Nephron (organoid): ENCODE results near the gene DRC3.
A peak's percentile ranks its signal among the peaks of the same experiment; 100 is the strongest.

Experiments used
- H3K27ac Mint-ChIP-seq, 3 experiments: 2 replicates each; pipeline ENCODE4 v1.8.0; 2020; ENCODE audit warnings: mixed read lengths in 3 of 3, mild to moderate bottlenecking in 2 of 3, moderate library complexity in 1 of 3
- H3K27me3 Mint-ChIP-seq: 2 replicates; pipeline ENCODE4 v1.8.0; 2021; ENCODE audit warnings: low read depth, mild to moderate bottlenecking, moderate library complexity, mixed read lengths
- H3K36me3 Mint-ChIP-seq: 2 replicates; pipeline ENCODE4 v1.8.0; 2020; ENCODE audit warnings: low read depth, mixed read lengths
- H3K4me1 Mint-ChIP-seq: 2 replicates; pipeline ENCODE4 v1.8.0; 2020; ENCODE audit warnings: mixed read lengths
- H3K4me3 Mint-ChIP-seq, 3 experiments: 2 replicates each; pipeline ENCODE4 v1.8.0; 2020; ENCODE audit warnings: mild to moderate bottlenecking in 3 of 3, mixed read lengths in 3 of 3, moderate library complexity in 2 of 3
- H3K9me3 Mint-ChIP-seq: 2 replicates; pipeline ENCODE4 v1.8.0; 2020; ENCODE audit warnings: mixed read lengths
- CTCF ChIP-seq, 3 experiments: fragments of 200-600 bp; sonication (generic); IDR thresholded peaks; one replicate each; pipeline ENCODE4 v1.5.0; 2021; ENCODE audit warnings: antibody characterized with exemption in 3 of 3; ENCODE audit not compliant: unreplicated experiment in 3 of 3

DRC3 gene

GRCh38 chr17:18028952-18029540 is 56.4 kb downstream of the DRC3 start:
- no peaks in the 10 kb centered on the region for H3K9me3 Mint-ChIP-seq
- no peak for TF ChIP-seq CTCF (IDR thresholded peaks at IDR 0.05; ENCODE audit: unreplicated experiment in 3 of 3)

GRCh38 chr17:18031955-18032354 is 59.3 kb downstream of the DRC3 start:
- no peaks in the 10 kb centered on the region for H3K36me3 Mint-ChIP-seq
- peak overlapping the region; percentile 38 to 72 (median 72) for H3K27ac Mint-ChIP-seq
- no peaks in the 10 kb centered on the region for H3K27me3 Mint-ChIP-seq
- TF ChIP-seq CTCF (IDR thresholded peaks at IDR 0.05; ENCODE audit: unreplicated experiment in 3 of 3), result no peak
- no peaks in the 10 kb centered on the region for H3K9me3 Mint-ChIP-seq
- H3K4me3 Mint-ChIP-seq, result no peak overlapping the region
- H3K4me1 Mint-ChIP-seq, result peaks cover 17% of the 10 kb centered on the region

More at GRCh38 chr17:18028952-18029540, 56.4 kb downstream of the DRC3 start:
- peaks cover 3% of the 10 kb centered on the region for H3K36me3 Mint-ChIP-seq
- H3K4me3 Mint-ChIP-seq, result no peak overlapping the region
- no peak overlapping the region for H3K27ac Mint-ChIP-seq
- peaks cover 17% of the 10 kb centered on the region for H3K4me1 Mint-ChIP-seq
- no peaks in the 10 kb centered on the region for H3K27me3 Mint-ChIP-seq

- Mint-ChIP-seq H3K4me1 (peaks cover 30% of the 10 kb centered on the region), H3K36me3 (no peaks in the 10 kb centered on the region), H3K27ac (peak overlapping the region in 2 of 3 experiments; percentile 21 to 66), H3K4me3 (peak overlapping the region; percentile 37 to 69 (median 40)), H3K9me3 (no peaks in the 10 kb centered on the region), H3K27me3 (no peaks in the 10 kb centered on the region)
- TF ChIP-seq CTCF (IDR thresholded peaks at IDR 0.05; ENCODE audit: unreplicated experiment in 3 of 3), result peak; percentile 56 to 68 (median 60)
Measured at GRCh38 chr17:18033442-18034099, 60.9 kb downstream of the DRC3 start.

GRCh38 chr17:18035704-18036103 is 63.0 kb downstream of the DRC3 start:
- peak overlapping the region in 1 of 3 experiments; percentile 31 for H3K4me3 Mint-ChIP-seq
- no peaks in the 10 kb centered on the region for H3K36me3 Mint-ChIP-seq
- no peak overlapping the region for H3K27ac Mint-ChIP-seq
- TF ChIP-seq CTCF (IDR thresholded peaks at IDR 0.05; ENCODE audit: unreplicated experiment in 3 of 3), result no peak
- H3K27me3 Mint-ChIP-seq, result peaks cover 3% of the 10 kb centered on the region
- peaks cover 42% of the 10 kb centered on the region for H3K4me1 Mint-ChIP-seq
- H3K9me3 Mint-ChIP-seq, result no peaks in the 10 kb centered on the region

GRCh38 chr17:18037486-18037885 is 64.8 kb downstream of the DRC3 start:
- peaks cover 3% of the 10 kb centered on the region for H3K27me3 Mint-ChIP-seq
- H3K4me1 Mint-ChIP-seq, result peaks cover 52% of the 10 kb centered on the region
- H3K9me3 Mint-ChIP-seq, result no peaks in the 10 kb centered on the region
- no peak for TF ChIP-seq CTCF (IDR thresholded peaks at IDR 0.05; ENCODE audit: unreplicated experiment in 3 of 3)
- H3K4me3 Mint-ChIP-seq, result peak overlapping the region; percentile 95 to 99 (median 98)
- peak overlapping the region in 1 of 3 experiments; percentile 94 for H3K27ac Mint-ChIP-seq
- no peaks in the 10 kb centered on the region for H3K36me3 Mint-ChIP-seq
